Measurements from ENCODE around the gene PAM. TPM values are rescaled to one million over a fixed set of nuclear protein-coding genes. Genes with fewer than 3 reads are reported as not detected.

The PAM gene
- total RNA-seq (1,000 to 10,000 TPM; 3,384 to 4,784 (median 3,891) TPM), polyA plus RNA-seq (4,213 TPM)
- long read RNA-seq, donor 1, full-length matches to known transcripts = 3,030 of 5,394 reads
- long read RNA-seq, donor 1, partial matches to known transcripts = 1,282 of 5,394 reads
- long read RNA-seq, donor 1, other reads (novel, unspliced or antisense) = 1,082 of 5,394 reads
- long read RNA-seq, donor 2, full-length matches to known transcripts = 1,896 of 3,144 reads
- long read RNA-seq, donor 2, partial matches to known transcripts = 708 of 3,144 reads
- long read RNA-seq, donor 2, other reads (novel, unspliced or antisense) = 540 of 3,144 reads
- long read RNA-seq, donor 3, full-length matches to known transcripts = 10,588 of 18,956 reads
- long read RNA-seq, donor 3, partial matches to known transcripts = 5,588 of 18,956 reads
- long read RNA-seq, donor 3, other reads (novel, unspliced or antisense) = 2,780 of 18,956 reads
- long read RNA-seq, donor 4, full-length matches to known transcripts = 2,824 of 4,445 reads
- long read RNA-seq, donor 4, partial matches to known transcripts = 923 of 4,445 reads
- long read RNA-seq, donor 4, other reads (novel, unspliced or antisense) = 698 of 4,445 reads

DNA sequence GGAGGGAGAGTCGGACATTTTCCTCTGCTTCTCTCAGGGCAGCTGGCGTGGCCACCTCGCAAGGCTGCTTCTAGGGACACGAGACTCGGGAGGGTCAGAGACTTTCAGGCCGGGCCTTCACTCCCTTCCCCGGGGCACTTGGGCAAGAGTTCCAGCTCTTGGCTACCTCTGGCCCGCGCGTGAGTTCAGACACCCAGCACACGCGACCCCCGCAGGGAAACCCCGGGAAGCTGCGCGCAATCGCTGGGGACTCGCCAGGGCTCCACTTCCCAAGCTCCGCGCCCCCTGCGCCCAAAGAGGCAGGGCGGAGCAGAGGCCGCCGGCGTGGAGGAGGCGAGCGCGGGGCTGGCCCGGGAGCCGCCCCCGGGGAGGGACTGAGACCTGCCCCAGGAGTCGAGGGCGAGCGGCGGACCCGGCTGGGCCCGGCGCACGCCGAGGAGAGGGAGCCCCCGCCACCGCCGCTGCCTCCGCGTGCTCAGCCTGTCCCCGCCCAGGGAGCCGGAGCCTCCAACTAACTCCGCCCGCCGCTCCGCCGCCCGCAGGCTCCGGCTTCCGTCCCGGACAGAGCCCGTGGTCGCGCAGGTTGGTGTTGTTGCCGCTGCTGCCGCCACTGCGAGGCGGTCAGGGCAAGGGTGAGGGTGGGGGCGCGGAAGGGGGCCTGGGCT, at the start of gene PAM:
Gene PAM (plus strand): TSS at position 539 of the 665 bp plus-strand sequence. CDS start 110,891 bp downstream, outside the sequence.
- H3K27ac ChIP-seq (ENCODE audit: low read length) = peak within 1 kb of the TSS; percentile 93
- H3K4me3 ChIP-seq (ENCODE audit: low read length) = peak within 1 kb of the TSS; percentile 94
- DNase-seq (peak; percentile 83 to 92 (median 91)), ATAC-seq (peak; percentile 95)
- H3K4me1 ChIP-seq (ENCODE audit: control insufficient read depth, insufficient read depth, low read length) = no peaks in the 10 kb centered on the region
- no peaks in the 10 kb centered on the region for H3K9me3 ChIP-seq (ENCODE audit: control insufficient read depth, low read length)
- no peaks in the 10 kb centered on the region for H3K27me3 ChIP-seq (ENCODE audit: control insufficient read depth, insufficient read depth)
- WGBS = under 1% methylated on average over 65 of the region's 65 CpGs
- intact Hi-C loops (cut with DNase I) = no loop called here

DNA sequence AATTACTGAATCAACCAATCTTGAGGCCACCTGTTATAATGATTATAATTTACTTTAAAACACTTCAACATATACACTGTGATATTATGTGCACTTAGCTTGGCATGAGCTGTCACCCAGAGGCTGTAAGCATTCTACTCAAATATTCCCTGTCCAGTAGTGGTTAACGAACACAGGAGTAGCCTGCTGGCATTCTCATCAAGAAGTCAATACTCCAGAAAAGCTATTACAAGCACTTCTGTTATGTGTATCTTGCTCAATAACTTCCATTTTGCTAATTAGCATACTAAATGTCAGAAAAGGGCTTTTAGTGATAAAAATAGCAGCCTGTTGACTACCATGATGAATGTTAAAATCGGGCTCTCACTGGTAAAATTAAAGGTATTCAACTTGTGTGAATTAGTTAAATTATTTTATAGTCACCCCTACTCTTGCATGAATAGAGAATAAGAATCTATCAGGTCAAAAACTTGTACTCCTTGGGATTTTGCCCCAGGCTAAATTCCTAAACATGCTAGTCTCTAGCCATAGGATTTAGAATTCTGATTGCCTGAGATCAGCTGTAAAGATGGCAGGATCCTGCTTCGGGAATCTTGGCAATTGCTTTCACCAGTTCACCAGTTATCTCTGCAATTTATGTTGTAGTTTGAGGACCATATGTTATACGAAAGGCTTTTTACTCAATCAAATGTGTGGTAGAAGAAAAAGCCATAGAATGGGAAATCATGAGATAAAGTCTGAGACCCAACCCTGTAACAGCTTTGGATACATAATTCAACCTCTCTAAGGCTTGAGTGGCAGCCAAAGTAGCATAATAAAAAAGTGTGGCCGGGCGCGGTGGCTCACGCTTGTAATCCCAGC, 43.4 kb upstream of the PAM start:
- H3K9me3 ChIP-seq (ENCODE audit: control insufficient read depth, low read length) = no peaks in the 10 kb centered on the region
- no peak overlapping the region for H3K27ac ChIP-seq (ENCODE audit: low read length)
- no peak for DNase-seq
- ATAC-seq = no peak
- no peaks in the 10 kb centered on the region for H3K27me3 ChIP-seq (ENCODE audit: control insufficient read depth, insufficient read depth)
- no peaks in the 10 kb centered on the region for H3K4me1 ChIP-seq (ENCODE audit: control insufficient read depth, insufficient read depth, low read length)
- H3K4me3 ChIP-seq (ENCODE audit: low read length) = no peak overlapping the region
- intact Hi-C loops (cut with DNase I) = no loop called here
- WGBS = 83% methylated on average over 8 of the region's 8 CpGs

DNA sequence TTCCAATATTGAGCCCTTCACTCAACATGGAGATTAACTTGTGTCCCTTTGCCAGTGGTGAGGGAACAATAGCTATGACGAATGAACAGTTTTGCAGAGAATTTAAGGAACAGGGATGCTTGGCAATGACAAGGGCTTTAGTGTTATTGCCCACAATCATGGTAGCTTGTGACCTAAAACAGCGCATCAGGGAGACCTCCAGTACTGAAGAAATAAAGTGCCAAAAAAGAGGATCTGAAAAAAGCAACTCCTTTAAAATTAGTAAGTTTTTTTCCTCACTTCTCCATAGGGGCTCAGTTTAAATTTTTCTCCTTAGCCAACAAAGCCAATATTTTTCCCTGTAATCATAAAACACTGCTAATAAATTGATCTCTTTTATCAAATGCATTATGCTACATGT, 41.8 kb upstream of the PAM start:
- WGBS = 83% methylated on average over 2 of the region's 2 CpGs
- Histone ChIP-seq H3K4me1 (ENCODE audit: control insufficient read depth, insufficient read depth, low read length) (no peaks in the 10 kb centered on the region), H3K27me3 (ENCODE audit: control insufficient read depth, insufficient read depth) (no peaks in the 10 kb centered on the region), H3K27ac (ENCODE audit: low read length) (no peak overlapping the region), H3K4me3 (ENCODE audit: low read length) (no peak overlapping the region), H3K9me3 (ENCODE audit: control insufficient read depth, low read length) (no peaks in the 10 kb centered on the region)
- intact Hi-C loops (cut with DNase I) = no loop called here
- DNase-seq (no peak), ATAC-seq (no peak)

DNA sequence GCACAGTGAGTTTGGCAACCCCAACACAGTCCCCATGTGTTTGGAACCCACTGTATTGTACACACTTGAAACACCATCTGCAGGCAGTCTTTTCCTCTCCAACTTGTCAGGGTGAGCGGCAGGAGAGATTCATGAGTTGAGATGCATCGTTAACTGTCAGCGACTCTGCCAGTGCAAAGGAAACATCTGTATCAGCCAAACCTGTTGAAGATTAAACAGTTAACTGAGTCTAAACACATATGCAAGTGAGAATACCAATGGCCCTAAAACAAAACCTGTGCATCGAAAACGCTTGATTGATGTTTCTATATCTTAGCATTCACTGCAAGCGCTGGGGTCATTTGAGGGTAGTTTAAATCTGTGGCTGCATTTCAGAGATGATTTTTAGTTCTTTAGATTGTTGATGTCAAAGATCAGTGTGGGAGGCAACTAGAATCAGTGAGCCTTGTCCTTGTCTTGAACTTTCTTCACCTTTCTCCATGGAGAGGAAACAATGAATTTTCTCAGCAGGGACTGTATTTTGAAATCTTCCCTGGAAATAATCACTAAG, 41.3 kb upstream of the PAM start:
- Histone ChIP-seq H3K4me1 (ENCODE audit: control insufficient read depth, insufficient read depth, low read length) (no peaks in the 10 kb centered on the region), H3K27me3 (ENCODE audit: control insufficient read depth, insufficient read depth) (no peaks in the 10 kb centered on the region), H3K9me3 (ENCODE audit: control insufficient read depth, low read length) (no peaks in the 10 kb centered on the region), H3K27ac (ENCODE audit: low read length) (no peak overlapping the region), H3K4me3 (ENCODE audit: low read length) (no peak overlapping the region)
- ATAC-seq = no peak
- WGBS = 39% methylated on average over 6 of the region's 6 CpGs
- intact Hi-C loops (cut with DNase I) = no loop called here
- peak in 1 of 3 donors; percentile 26 for DNase-seq

GRCh38 chr5:102715082-102715807, 39.9 kb upstream of the PAM start:
- H3K27me3 ChIP-seq (ENCODE audit: control insufficient read depth, insufficient read depth) = no peaks in the 10 kb centered on the region
- ATAC-seq (no peak), DNase-seq (no peak)
- 73% methylated on average over 4 of the region's 4 CpGs for WGBS
- no peak overlapping the region for H3K4me3 ChIP-seq (ENCODE audit: low read length)
- H3K27ac ChIP-seq (ENCODE audit: low read length) = no peak overlapping the region
- intact Hi-C loops (cut with DNase I) = no loop called here
- no peaks in the 10 kb centered on the region for H3K9me3 ChIP-seq (ENCODE audit: control insufficient read depth, low read length)
- no peaks in the 10 kb centered on the region for H3K4me1 ChIP-seq (ENCODE audit: control insufficient read depth, insufficient read depth, low read length)

DNA sequence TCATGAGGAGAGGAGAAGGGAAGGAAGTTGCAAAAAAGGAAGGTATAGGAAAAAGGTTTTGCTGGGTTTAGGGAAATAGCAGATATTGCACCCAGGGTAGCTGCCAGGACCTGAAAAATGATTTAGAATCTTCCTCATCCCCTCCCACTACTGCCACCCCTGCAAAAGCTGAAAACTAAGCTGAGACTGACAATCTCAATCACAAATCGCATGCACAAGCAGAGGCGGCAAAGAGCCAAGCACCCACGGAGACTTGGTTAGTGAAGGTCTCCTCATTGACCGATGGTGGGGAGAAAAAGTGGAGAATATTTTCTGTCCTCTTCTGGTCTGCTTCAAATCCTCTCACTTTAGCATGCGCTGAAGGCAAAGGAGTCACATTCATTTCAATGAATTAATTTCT, 39.1 kb upstream of the PAM start:
- no peak for DNase-seq
- WGBS = 95% methylated on average over 5 of the region's 5 CpGs
- Histone ChIP-seq H3K27me3 (ENCODE audit: control insufficient read depth, insufficient read depth) (no peaks in the 10 kb centered on the region), H3K4me3 (ENCODE audit: low read length) (no peak overlapping the region), H3K27ac (ENCODE audit: low read length) (no peak overlapping the region), H3K4me1 (ENCODE audit: control insufficient read depth, insufficient read depth, low read length) (no peaks in the 10 kb centered on the region), H3K9me3 (ENCODE audit: control insufficient read depth, low read length) (no peaks in the 10 kb centered on the region)
- ATAC-seq = no peak
- intact Hi-C loops (cut with DNase I) = no loop called here

DNA sequence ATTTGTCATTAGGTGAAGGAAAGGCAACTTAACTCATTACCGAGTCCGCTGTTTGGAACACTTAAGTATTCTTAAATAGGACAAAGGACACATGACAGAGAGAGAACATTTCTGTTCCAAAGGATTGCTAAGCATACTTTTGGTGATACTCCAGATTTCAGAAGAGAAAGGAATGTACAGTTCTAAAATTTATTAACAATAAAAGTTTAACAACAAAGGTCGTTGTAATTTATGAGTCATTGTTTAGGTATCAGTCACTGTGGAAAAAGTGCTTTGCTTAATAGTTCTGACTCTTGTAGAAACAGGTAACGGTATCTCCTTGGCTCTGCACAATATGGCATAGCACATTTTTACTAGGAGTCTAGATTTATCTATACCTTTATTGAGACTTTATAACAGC, 36.3 kb upstream of the PAM start:
- no peak overlapping the region for H3K27ac ChIP-seq (ENCODE audit: low read length)
- DNase-seq = no peak
- WGBS = 76% methylated on average over 4 of the region's 4 CpGs

GRCh38 chr5:102719886-102720285, 35.2 kb upstream of the PAM start:
- no peaks in the 10 kb centered on the region for H3K4me1 ChIP-seq (ENCODE audit: control insufficient read depth, insufficient read depth, low read length)
- no peaks in the 10 kb centered on the region for H3K9me3 ChIP-seq (ENCODE audit: control insufficient read depth, low read length)
- ATAC-seq (no peak), DNase-seq (no peak)
- intact Hi-C loops (cut with DNase I) = no loop called here
- no peak overlapping the region for H3K27ac ChIP-seq (ENCODE audit: low read length)
- no peak overlapping the region for H3K4me3 ChIP-seq (ENCODE audit: low read length)
- 51% methylated on average over 1 of the region's 1 CpG for WGBS
- no peaks in the 10 kb centered on the region for H3K27me3 ChIP-seq (ENCODE audit: control insufficient read depth, insufficient read depth)

More for the DNA sequence above, 36.3 kb upstream of the PAM start:
- no peaks in the 10 kb centered on the region for H3K27me3 ChIP-seq (ENCODE audit: control insufficient read depth, insufficient read depth)
- H3K9me3 ChIP-seq (ENCODE audit: control insufficient read depth, low read length) = no peaks in the 10 kb centered on the region
- no peak for ATAC-seq
- H3K4me1 ChIP-seq (ENCODE audit: control insufficient read depth, insufficient read depth, low read length) = no peaks in the 10 kb centered on the region
- no peak overlapping the region for H3K4me3 ChIP-seq (ENCODE audit: low read length)
- intact Hi-C loops (cut with DNase I) = no loop called here

GRCh38 chr5:102720969-102721368, 34.1 kb upstream of the PAM start:
- DNase-seq (no peak), ATAC-seq (no peak)
- intact Hi-C loops (cut with DNase I) = no loop called here
- 76% methylated on average over 1 of the region's 1 CpG for WGBS
- Histone ChIP-seq H3K9me3 (ENCODE audit: control insufficient read depth, low read length) (no peaks in the 10 kb centered on the region), H3K4me1 (ENCODE audit: control insufficient read depth, insufficient read depth, low read length) (no peaks in the 10 kb centered on the region), H3K27ac (ENCODE audit: low read length) (no peak overlapping the region), H3K4me3 (ENCODE audit: low read length) (no peak overlapping the region), H3K27me3 (ENCODE audit: control insufficient read depth, insufficient read depth) (no peaks in the 10 kb centered on the region)

DNA sequence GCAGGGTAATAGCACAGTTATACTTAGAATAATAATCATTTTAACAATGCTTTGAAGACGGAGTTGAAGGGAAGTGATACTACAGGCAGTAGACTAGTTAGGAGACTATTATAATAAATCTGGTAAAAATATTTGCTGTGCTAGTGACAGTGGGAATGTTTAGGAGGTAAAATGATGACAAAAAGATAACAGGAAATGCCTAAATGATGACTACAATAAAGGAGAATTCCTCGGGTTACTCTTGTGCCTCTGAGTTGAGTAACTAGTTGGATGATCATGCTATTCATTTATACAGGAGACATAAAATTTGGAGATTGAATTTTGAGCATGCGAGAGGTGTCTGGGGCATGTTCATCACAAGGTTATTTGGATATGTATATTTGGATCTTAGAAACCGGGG, 32.2 kb upstream of the PAM start:
- 83% methylated on average over 4 of the region's 4 CpGs for WGBS
- no peak overlapping the region for H3K27ac ChIP-seq (ENCODE audit: low read length)
- no peaks in the 10 kb centered on the region for H3K4me1 ChIP-seq (ENCODE audit: control insufficient read depth, insufficient read depth, low read length)
- DNase-seq = no peak
- no peak for ATAC-seq
- no peak overlapping the region for H3K4me3 ChIP-seq (ENCODE audit: low read length)
- H3K27me3 ChIP-seq (ENCODE audit: control insufficient read depth, insufficient read depth) = no peaks in the 10 kb centered on the region
- intact Hi-C loops (cut with DNase I) = no loop called here
- H3K9me3 ChIP-seq (ENCODE audit: control insufficient read depth, low read length) = no peaks in the 10 kb centered on the region

All from right cardiac atrium (tissue), 5 donors.